GM12878 (cell line): ENCODE measurements around the gene PYGO2. TPM values are rescaled to one million over a fixed set of nuclear protein-coding genes. Genes with fewer than 3 reads are reported as not detected.

Experiments
- ATAC-seq: fragments of 200-7000 bp; cut with Tn5 transposase; 3 replicates; pipeline ENCODE4 v1.9.1; 2020; ENCODE audit warnings: mild to moderate bottlenecking, moderate library complexity
- BruUV-seq: library from RNA; stranded (reverse); fragments of 400-500 nt; replicated peaks from 2 replicates; lab custom pipeline; 2021; lab: Mats Ljungman, UMichigan
- CTCF ChIA-PET: fragments of 300-600 bp; sonication (Branson Sonifier 250); formaldehyde crosslinking; extraction: SDS; loops from one replicate; lab custom pipeline; 2021; ENCODE audit warnings: inconsistent platforms; lab: Yijun Ruan, JAX
- POLR2A ChIA-PET: fragments of 350-600 bp; formaldehyde crosslinking; extraction: SDS; loops from one replicate; lab custom pipeline; 2021; ENCODE audit warnings: inconsistent platforms; lab: Charles Lee
- RAD21 ChIA-PET: fragments of 300-600 bp; sonication (Branson Sonifier 250); formaldehyde crosslinking; loops from one replicate; lab custom pipeline; 2023; ENCODE audit warnings: antibody characterized with exemption; ENCODE audit not compliant: unreplicated experiment; lab: Charles Lee
- SMC1A ChIA-PET: fragments of 300-600 bp; sonication (Branson Sonifier 250); formaldehyde crosslinking; loops from one replicate; lab custom pipeline; 2023; ENCODE audit not compliant: unreplicated experiment, uncharacterized antibody; lab: Charles Lee
- DNase-seq: peaks from one replicate; pipeline ENCODE4 v3.0.0-alpha.2; 2011; ENCODE audit warnings: low read depth, low spot score
- FAIRE-seq: peaks from 3 replicates; lab custom pipeline; 2011; peaks lifted over from hg19 to GRCh38; lab: Jason Lieb, UNC
- H2AFZ ChIP-seq: 2 replicates; pipeline ENCODE4 v1.6.0; 2011; ENCODE audit warnings: low read depth, low read length, control low read depth; ENCODE audit not compliant: control insufficient read depth
- H3K27ac ChIP-seq: 2 replicates; pipeline ENCODE4 v1.5.1; 2011; ENCODE audit warnings: control low read depth; ENCODE audit not compliant: control insufficient read depth, insufficient read depth
- H3K27me3 ChIP-seq, 2 experiments: replicated peaks in 1 of 2; 2 replicates each; pipeline versions ENCODE4 v1.6.0 to v1.6.1; 2011; ENCODE audit warnings: low read length in 1 of 2; ENCODE audit not compliant: control insufficient read depth in 2 of 2, insufficient read depth in 2 of 2
- H3K36me3 ChIP-seq, 2 experiments: 2 replicates each; pipeline ENCODE4 v1.5.1; 2011; ENCODE audit warnings: low read length in 1 of 2; ENCODE audit not compliant: control insufficient read depth in 2 of 2, insufficient read depth in 2 of 2
- H3K4me1 ChIP-seq: 2 replicates; pipeline ENCODE4 v1.6.1; 2011; ENCODE audit warnings: mild to moderate bottlenecking, low read length, moderate library complexity, mixed read lengths; ENCODE audit not compliant: control insufficient read depth, insufficient read depth
- H3K4me2 ChIP-seq: 2 replicates; pipeline ENCODE4 v1.6.0; 2011; ENCODE audit warnings: control low read depth; ENCODE audit not compliant: control insufficient read depth, insufficient read depth
- H3K4me3 ChIP-seq: fragments of 200-600 bp; sonication (generic); 2 replicates; pipeline ENCODE4 v1.5.1; 2016
- H3K79me2 ChIP-seq: 2 replicates; pipeline ENCODE4 v1.6.0; 2011; ENCODE audit warnings: low read length; ENCODE audit not compliant: control insufficient read depth, insufficient read depth
- H3K9ac ChIP-seq: 2 replicates; pipeline ENCODE4 v1.8.0; 2011; ENCODE audit warnings: low read length, control low read depth, mixed read lengths; ENCODE audit not compliant: control insufficient read depth, insufficient read depth
- H3K9me3 ChIP-seq: replicated peaks from 3 replicates; pipeline ENCODE4 v1.5.1; 2011; ENCODE audit warnings: mild to moderate bottlenecking, low read length; ENCODE audit not compliant: control insufficient read depth, insufficient read depth
- H4K20me1 ChIP-seq: 2 replicates; pipeline ENCODE4 v1.6.0; 2011; ENCODE audit not compliant: control insufficient read depth, insufficient read depth
- ASH2L ChIP-seq: fragments of 300-600, 200-600 bp; sonication (generic); IDR thresholded peaks from 2 replicates; pipeline ENCODE4 v1.6.1; 2017; ENCODE audit warnings: low read depth, mild to moderate bottlenecking, borderline replicate concordance
- BRCA1 ChIP-seq: IDR thresholded peaks from 2 replicates; pipeline ENCODE4 v1.6.1; 2011; ENCODE audit warnings: low read depth, low read length, improper control_type of control experiment
- CUX1 ChIP-seq: IDR thresholded peaks from 2 replicates; pipeline ENCODE4 v1.6.1; 2012; ENCODE audit warnings: improper control_type of control experiment, low read depth, low read length; ENCODE audit not compliant: insufficient replicate concordance
- LARP7 ChIP-seq: fragments of 450-650 bp; IDR thresholded peaks from 2 replicates; pipeline ENCODE4 v1.6.1; 2017; ENCODE audit warnings: mild to moderate bottlenecking
- MYC ChIP-seq: IDR thresholded peaks from 2 replicates; pipeline ENCODE4 v1.6.1; 2011; ENCODE audit warnings: mild to moderate bottlenecking, low read length, moderate library complexity, inconsistent platforms; ENCODE audit not compliant: insufficient read depth, insufficient replicate concordance, insufficient read length, severe bottlenecking
- NBN ChIP-seq: fragments of 450-650 bp; IDR thresholded peaks from 2 replicates; pipeline ENCODE4 v1.6.1; 2016
- NFXL1 ChIP-seq: fragments of 450-650 bp; IDR thresholded peaks from 2 replicates; pipeline ENCODE4 v1.6.1; 2017; ENCODE audit warnings: antibody characterized with exemption, mild to moderate bottlenecking, borderline replicate concordance
- POLR2AphosphoS5 ChIP-seq: IDR thresholded peaks from 2 replicates; pipeline ENCODE4 v1.6.1; 2011; ENCODE audit warnings: mild to moderate bottlenecking, low read length, inconsistent platforms
- SMAD5 ChIP-seq: IDR thresholded peaks from 2 replicates; pipeline ENCODE4 v1.6.1; 2016; ENCODE audit warnings: antibody characterized with exemption, low read depth
- SPI1 ChIP-seq: IDR thresholded peaks from 2 replicates; pipeline ENCODE4 v1.6.1; 2011; ENCODE audit warnings: low read depth, mild to moderate bottlenecking, low read length, moderate library complexity, borderline replicate concordance; ENCODE audit not compliant: insufficient read depth
- SRF ChIP-seq, 2 experiments: IDR thresholded peaks; 2 replicates each; pipeline ENCODE4 v1.6.1; 2011; ENCODE audit warnings: low read depth in 2 of 2, low read length in 2 of 2, mild to moderate bottlenecking in 1 of 2, moderate library complexity in 1 of 2
- ZNF217 ChIP-seq: fragments of 450-650 bp; IDR thresholded peaks from 2 replicates; pipeline ENCODE4 v1.6.1; 2017; ENCODE audit warnings: antibody characterized with exemption, mild to moderate bottlenecking
- WGBS: methylation state at CpG from one replicate; pipeline ENCODE4 v1.1.6; 2016; ENCODE audit warnings: low lambda C conversion rate; ENCODE audit not compliant: insufficient replicate concordance, insufficient coverage; ENCODE audit errors: missing lambda C conversion rate; 5-methylcytosine and 5-hydroxymethylcytosine counted together
- in situ Hi-C: fragments of 300-500 bp; cut with MboI; formaldehyde crosslinking; loops from 9 replicates; pipeline ENCODE4 v1.14.3; 2018; ENCODE audit warnings: mixed read lengths
- intact Hi-C: fragments of 100-400 bp; cut with micrococcal nuclease; formaldehyde crosslinking; loops from one replicate; pipeline ENCODE4 v1.14.2; 2022; ENCODE audit not compliant: unreplicated experiment
- polyA plus RNA-seq, 11 experiments: library from polyadenylated mRNA; depleted of rRNA in 4 of 11; unstranded in 6 of 11; stranded (reverse) in 5 of 11; fragments of >200 nt; fragmentation: Nextera tagmentation in 4 of 11; fragmentation: Illumina TruSeq in 1 of 11; extraction: Ambion mirVana in 4 of 11; extraction: Trizol in 1 of 11; gene quantifications; 1 replicate in 1 of 11; 2 replicates in 10 of 11; pipeline versions ENCODE4 v1.2.1 to v1.2.3, GENCODE V29; 2011 to 2016; ENCODE audit warnings: inconsistent platforms in 2 of 11, missing spikeins in 2 of 11, low read depth in 1 of 11
- total RNA-seq, 4 experiments: library from RNA; depleted of rRNA in 3 of 4; stranded (reverse); fragments of >200 nt in 3 of 4; fragmentation: Illumina TruSeq in 1 of 4; extraction: Trizol in 1 of 4; gene quantifications; 2 replicates each; pipeline versions ENCODE4 v1.2.1 to v1.2.3, GENCODE V29; 2013 to 2021
- TF ChIP-seq, protein P1 (sequence below): fragments of 450-650 bp; IDR thresholded peaks from 2 replicates; pipeline ENCODE4 v1.6.1; 2014; ENCODE audit warnings: mild to moderate bottlenecking
- TF ChIP-seq, protein P2 (sequence below): fragments of 450-650 bp; IDR thresholded peaks from 2 replicates; pipeline ENCODE4 v1.6.1; 2017; ENCODE audit warnings: mild to moderate bottlenecking

PYGO2 gene
- total and polyA plus RNA-seq, 10 of the 15 experiments (the other 5 are each of a cell fraction or from before 2014, with no cell fraction given): 8.1 to 33.8 (median 23.5) TPM

GRCh38 chr1:154957091-154957657, 4.4 kb downstream of the PYGO2 start:
- Histone ChIP-seq H3K9ac (no peak overlapping the region), H3K4me1 (peaks cover 27% of the 10 kb centered on the region), H3K9me3 (no peaks in the 10 kb centered on the region), H3K4me3 (no peak overlapping the region), H4K20me1 (no peaks in the 10 kb centered on the region), H3K36me3 (peaks cover 3 to 5% of the 10 kb centered on the region in 2 experiments; a peak in 2 of 4 replicates), H3K4me2 (no peak overlapping the region), H3K27me3 (no peaks in the 10 kb centered on the region), H3K27ac (no peak overlapping the region), H2AFZ (no peak overlapping the region), H3K79me2 (peaks cover 30% of the 10 kb centered on the region)
- intact Hi-C loops: no loop called here
- ChIA-PET SMC1A (no interaction called here), RAD21 (interaction anchor here (1.7 to 2.6 kb wide), 2 partner anchors 16 to 105 kb away, joined by 6 to 10 read pairs; no protein-coding TSS in a partner anchor), CTCF (interaction anchor here (2.7 kb wide), 1 partner anchor 26 kb away, joined by 10 read pairs; the partner anchor contains the start of gene FLAD1), POLR2A (interaction anchor here (2.5 to 12.3 kb wide), 2 partner anchors 16 to 38 kb away, joined by 10 to 140 read pairs; partner anchors contain the start of genes CKS1B and SHC1)
- in situ Hi-C loops: no loop called here
- DNase-seq: no peak
- 82% methylated on average over 9 of the region's 9 CpGs for WGBS
- no peak for ATAC-seq
- BruUV-seq: no TSS peak
- no peak for FAIRE-seq
- TF ChIP-seq ASH2L: no peak
- TF ChIP-seq SPI1: no peak
- no peak for TF ChIP-seq POLR2AphosphoS5
- no peak for TF ChIP-seq MYC
- no peak for TF ChIP-seq LARP7
- TF ChIP-seq ZNF217: no peak
- no peak for TF ChIP-seq SRF (IDR thresholded peaks at IDR 0.05; ENCODE audit: low read depth in 2 of 2, low read length in 2 of 2)
- TF ChIP-seq BRCA1: no peak
- TF ChIP-seq, protein P1, sequence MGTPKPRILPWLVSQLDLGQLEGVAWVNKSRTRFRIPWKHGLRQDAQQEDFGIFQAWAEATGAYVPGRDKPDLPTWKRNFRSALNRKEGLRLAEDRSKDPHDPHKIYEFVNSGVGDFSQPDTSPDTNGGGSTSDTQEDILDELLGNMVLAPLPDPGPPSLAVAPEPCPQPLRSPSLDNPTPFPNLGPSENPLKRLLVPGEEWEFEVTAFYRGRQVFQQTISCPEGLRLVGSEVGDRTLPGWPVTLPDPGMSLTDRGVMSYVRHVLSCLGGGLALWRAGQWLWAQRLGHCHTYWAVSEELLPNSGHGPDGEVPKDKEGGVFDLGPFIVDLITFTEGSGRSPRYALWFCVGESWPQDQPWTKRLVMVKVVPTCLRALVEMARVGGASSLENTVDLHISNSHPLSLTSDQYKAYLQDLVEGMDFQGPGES: no peak
- no peak for TF ChIP-seq NFXL1
- no peak for TF ChIP-seq SMAD5
- TF ChIP-seq, protein P2, sequence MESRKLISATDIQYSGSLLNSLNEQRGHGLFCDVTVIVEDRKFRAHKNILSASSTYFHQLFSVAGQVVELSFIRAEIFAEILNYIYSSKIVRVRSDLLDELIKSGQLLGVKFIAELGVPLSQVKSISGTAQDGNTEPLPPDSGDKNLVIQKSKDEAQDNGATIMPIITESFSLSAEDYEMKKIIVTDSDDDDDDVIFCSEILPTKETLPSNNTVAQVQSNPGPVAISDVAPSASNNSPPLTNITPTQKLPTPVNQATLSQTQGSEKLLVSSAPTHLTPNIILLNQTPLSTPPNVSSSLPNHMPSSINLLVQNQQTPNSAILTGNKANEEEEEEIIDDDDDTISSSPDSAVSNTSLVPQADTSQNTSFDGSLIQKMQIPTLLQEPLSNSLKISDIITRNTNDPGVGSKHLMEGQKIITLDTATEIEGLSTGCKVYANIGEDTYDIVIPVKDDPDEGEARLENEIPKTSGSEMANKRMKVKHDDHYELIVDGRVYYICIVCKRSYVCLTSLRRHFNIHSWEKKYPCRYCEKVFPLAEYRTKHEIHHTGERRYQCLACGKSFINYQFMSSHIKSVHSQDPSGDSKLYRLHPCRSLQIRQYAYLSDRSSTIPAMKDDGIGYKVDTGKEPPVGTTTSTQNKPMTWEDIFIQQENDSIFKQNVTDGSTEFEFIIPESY: no peak
- no peak for TF ChIP-seq CUX1
- TF ChIP-seq NBN: no peak
